Neural progenitor cell (in vitro differentiated cells): Measurements from ENCODE around the gene C2orf68.

Experiments used
- EZH2 ChIP-seq: fragments of 200-600 bp; sonication (generic); IDR thresholded peaks from 2 replicates; pipeline ENCODE4 v1.6.1; 2017; ENCODE audit warnings: antibody characterized with exemption, mild to moderate bottlenecking, moderate library complexity
- TF ChIP-seq, protein P1 (sequence below): fragments of 200-600 bp; sonication (generic); IDR thresholded peaks from 2 replicates; pipeline ENCODE4 v1.5.1; 2017; ENCODE audit warnings: antibody characterized with exemption, mild to moderate bottlenecking

DNA sequence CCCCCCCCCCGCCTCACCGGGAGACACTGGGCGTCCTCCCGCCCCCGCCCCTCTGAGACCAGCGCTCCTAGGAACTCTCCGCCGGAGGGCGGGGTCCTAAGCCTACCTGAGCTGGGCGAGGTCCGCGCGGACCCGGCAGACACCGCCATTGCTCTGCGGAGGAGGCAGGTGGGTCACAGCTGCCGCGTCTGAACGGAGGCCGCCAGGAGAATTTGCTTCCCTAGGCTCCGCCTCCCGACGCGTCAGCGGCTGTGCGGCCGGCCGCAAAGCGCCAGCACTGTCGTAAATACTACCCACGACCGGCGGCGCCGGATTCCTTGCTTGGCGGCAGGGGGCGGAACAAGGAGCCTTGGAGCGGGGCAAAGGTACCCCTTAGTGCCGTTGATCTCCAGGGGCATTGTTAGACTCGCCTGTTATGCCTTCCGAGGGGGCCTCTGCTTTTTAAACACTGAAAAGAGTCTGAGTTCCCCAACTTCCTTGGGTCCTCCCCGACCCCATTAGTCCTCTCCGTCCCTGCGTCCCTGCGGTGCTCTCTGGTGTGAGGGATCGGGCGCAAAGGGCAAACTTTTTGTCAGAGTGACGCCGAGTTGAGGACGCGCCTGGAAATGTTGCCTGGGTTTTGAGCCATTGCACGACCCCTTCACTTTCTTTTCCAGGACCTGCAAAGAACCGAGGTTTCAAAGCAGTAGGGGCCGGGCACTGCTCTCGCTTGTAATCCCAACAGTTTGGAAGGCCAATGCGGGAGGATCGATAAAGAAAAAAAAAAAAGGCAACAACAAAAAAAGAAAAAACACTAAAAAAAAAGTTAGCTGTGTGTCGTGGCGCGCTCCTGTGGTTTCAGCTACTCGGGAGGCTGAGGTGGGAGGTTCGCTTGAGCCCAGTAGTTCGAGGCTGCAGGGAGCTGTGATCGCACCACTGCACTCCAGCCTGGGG lies 50.3 kb downstream of the C2orf68 start, which contains the start of gene GGCX:
- TF ChIP-seq, protein P1, sequence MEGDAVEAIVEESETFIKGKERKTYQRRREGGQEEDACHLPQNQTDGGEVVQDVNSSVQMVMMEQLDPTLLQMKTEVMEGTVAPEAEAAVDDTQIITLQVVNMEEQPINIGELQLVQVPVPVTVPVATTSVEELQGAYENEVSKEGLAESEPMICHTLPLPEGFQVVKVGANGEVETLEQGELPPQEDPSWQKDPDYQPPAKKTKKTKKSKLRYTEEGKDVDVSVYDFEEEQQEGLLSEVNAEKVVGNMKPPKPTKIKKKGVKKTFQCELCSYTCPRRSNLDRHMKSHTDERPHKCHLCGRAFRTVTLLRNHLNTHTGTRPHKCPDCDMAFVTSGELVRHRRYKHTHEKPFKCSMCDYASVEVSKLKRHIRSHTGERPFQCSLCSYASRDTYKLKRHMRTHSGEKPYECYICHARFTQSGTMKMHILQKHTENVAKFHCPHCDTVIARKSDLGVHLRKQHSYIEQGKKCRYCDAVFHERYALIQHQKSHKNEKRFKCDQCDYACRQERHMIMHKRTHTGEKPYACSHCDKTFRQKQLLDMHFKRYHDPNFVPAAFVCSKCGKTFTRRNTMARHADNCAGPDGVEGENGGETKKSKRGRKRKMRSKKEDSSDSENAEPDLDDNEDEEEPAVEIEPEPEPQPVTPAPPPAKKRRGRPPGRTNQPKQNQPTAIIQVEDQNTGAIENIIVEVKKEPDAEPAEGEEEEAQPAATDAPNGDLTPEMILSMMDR: no peak
- no peak for TF ChIP-seq EZH2
